ENCODE measurements around the gene PCTP. TPM values are rescaled to one million over a fixed set of nuclear protein-coding genes. Genes with fewer than 3 reads are reported as not detected.

The PCTP gene
- total RNA-seq, 1 donor from 2014 or later: 8.6 TPM

GRCh38 chr17:55778389-55779118 is 27.7 kb downstream of the PCTP start:
- no peak for TF ChIP-seq POLR2A (IDR thresholded peaks at IDR 0.05)
- TF ChIP-seq CTCF (IDR thresholded peaks at IDR 0.05): no peak
- no peak for TF ChIP-seq POLR2AphosphoS5 (IDR thresholded peaks at IDR 0.05; ENCODE audit: insufficient read depth in 1 of 2, low read depth in 1 of 2)
- Histone ChIP-seq H3K9me3 (no peaks in the 10 kb centered on the region), H3K27ac (no peak overlapping the region), H3K36me3 (peaks cover 0 to 25% of the 10 kb centered on the region in 2 donors), H3K4me3 (no peak overlapping the region), H3K4me1 (no peaks in the 10 kb centered on the region), H3K27me3 (no peaks in the 10 kb centered on the region)
- intact Hi-C loops (cut with DNase I): no loop called here
- DNase-seq (ENCODE audit: extremely low spot score in 2 of 2): no peak

GRCh38 chr17:55783684-55784245 is 32.9 kb downstream of the PCTP start:
- intact Hi-C loops (cut with DNase I): no loop called here
- Histone ChIP-seq H3K4me1 (no peaks in the 10 kb centered on the region), H3K36me3 (no peaks in the 10 kb centered on the region), H3K27me3 (no peaks in the 10 kb centered on the region), H3K4me3 (no peak overlapping the region), H3K9me3 (no peaks in the 10 kb centered on the region), H3K27ac (peak overlapping the region; percentile 42)
- TF ChIP-seq POLR2A (IDR thresholded peaks at IDR 0.05): no peak
- TF ChIP-seq POLR2AphosphoS5 (IDR thresholded peaks at IDR 0.05; ENCODE audit: insufficient read depth in 1 of 2, low read depth in 1 of 2): peak in 1 of 2 donors; percentile 84
- peak in 1 of 2 donors; percentile 96 for DNase-seq (ENCODE audit: extremely low spot score in 2 of 2)

GRCh38 chr17:55784666-55785065 is 33.8 kb downstream of the PCTP start:
- intact Hi-C loops (cut with DNase I): no loop called here

GRCh38 chr17:55785181-55785580 is 34.3 kb downstream of the PCTP start:
- intact Hi-C loops (cut with DNase I): no loop called here
- H3K36me3 ChIP-seq: no peaks in the 10 kb centered on the region
- H3K27me3 ChIP-seq: no peaks in the 10 kb centered on the region
- no peak overlapping the region for H3K4me3 ChIP-seq
- H3K9me3 ChIP-seq: no peaks in the 10 kb centered on the region
- no peaks in the 10 kb centered on the region for H3K4me1 ChIP-seq
- TF ChIP-seq CTCF (IDR thresholded peaks at IDR 0.05) (no peak), POLR2AphosphoS5 (IDR thresholded peaks at IDR 0.05; ENCODE audit: insufficient read depth in 1 of 2, low read depth in 1 of 2) (no peak), POLR2A (IDR thresholded peaks at IDR 0.05) (no peak)
- no peak for DNase-seq (ENCODE audit: extremely low spot score in 2 of 2)
- H3K27ac ChIP-seq: no peak overlapping the region

More at GRCh38 chr17:55784666-55785065, 33.8 kb downstream of the PCTP start:
- no peak for DNase-seq (ENCODE audit: extremely low spot score in 2 of 2)
- Histone ChIP-seq H3K9me3 (no peaks in the 10 kb centered on the region), H3K27me3 (no peaks in the 10 kb centered on the region), H3K4me3 (no peak overlapping the region), H3K4me1 (no peaks in the 10 kb centered on the region), H3K27ac (peak overlapping the region; percentile 42), H3K36me3 (no peaks in the 10 kb centered on the region)
- TF ChIP-seq CTCF (IDR thresholded peaks at IDR 0.05) (no peak), POLR2AphosphoS5 (IDR thresholded peaks at IDR 0.05; ENCODE audit: insufficient read depth in 1 of 2, low read depth in 1 of 2) (no peak), POLR2A (IDR thresholded peaks at IDR 0.05) (no peak)

GRCh38 chr17:55793272-55793671 is 42.4 kb downstream of the PCTP start:
- intact Hi-C loops (cut with DNase I): no loop called here
- no peaks in the 10 kb centered on the region for H3K4me1 ChIP-seq
- no peak for DNase-seq (ENCODE audit: extremely low spot score in 2 of 2)
- no peaks in the 10 kb centered on the region for H3K9me3 ChIP-seq
- TF ChIP-seq POLR2A (IDR thresholded peaks at IDR 0.05) (no peak), POLR2AphosphoS5 (IDR thresholded peaks at IDR 0.05; ENCODE audit: insufficient read depth in 1 of 2, low read depth in 1 of 2) (no peak), CTCF (IDR thresholded peaks at IDR 0.05) (no peak)
- no peak overlapping the region for H3K27ac ChIP-seq
- no peaks in the 10 kb centered on the region for H3K27me3 ChIP-seq
- H3K36me3 ChIP-seq: no peaks in the 10 kb centered on the region
- H3K4me3 ChIP-seq: no peak overlapping the region

All from vagina (tissue), 2 donors.